Loucy (cell line): ENCODE measurements around the gene ARL13B.

ENCODE experiments used
- EZH2phosphoT487 ChIP-seq: fragments of 200-600 bp; IDR thresholded peaks from 2 replicates; pipeline ENCODE4 v1.6.1; 2018; ENCODE audit warnings: antibody characterized with exemption, mild to moderate bottlenecking, moderate library complexity, borderline replicate concordance
- TF ChIP-seq, protein P1 (sequence below): fragments of 200-600 bp; sonication (generic); conservative IDR thresholded peaks from 2 replicates; pipeline ENCODE4 v1.5.1; 2014; ENCODE audit warnings: mild to moderate bottlenecking, antibody characterized with exemption, low read length

DNA sequence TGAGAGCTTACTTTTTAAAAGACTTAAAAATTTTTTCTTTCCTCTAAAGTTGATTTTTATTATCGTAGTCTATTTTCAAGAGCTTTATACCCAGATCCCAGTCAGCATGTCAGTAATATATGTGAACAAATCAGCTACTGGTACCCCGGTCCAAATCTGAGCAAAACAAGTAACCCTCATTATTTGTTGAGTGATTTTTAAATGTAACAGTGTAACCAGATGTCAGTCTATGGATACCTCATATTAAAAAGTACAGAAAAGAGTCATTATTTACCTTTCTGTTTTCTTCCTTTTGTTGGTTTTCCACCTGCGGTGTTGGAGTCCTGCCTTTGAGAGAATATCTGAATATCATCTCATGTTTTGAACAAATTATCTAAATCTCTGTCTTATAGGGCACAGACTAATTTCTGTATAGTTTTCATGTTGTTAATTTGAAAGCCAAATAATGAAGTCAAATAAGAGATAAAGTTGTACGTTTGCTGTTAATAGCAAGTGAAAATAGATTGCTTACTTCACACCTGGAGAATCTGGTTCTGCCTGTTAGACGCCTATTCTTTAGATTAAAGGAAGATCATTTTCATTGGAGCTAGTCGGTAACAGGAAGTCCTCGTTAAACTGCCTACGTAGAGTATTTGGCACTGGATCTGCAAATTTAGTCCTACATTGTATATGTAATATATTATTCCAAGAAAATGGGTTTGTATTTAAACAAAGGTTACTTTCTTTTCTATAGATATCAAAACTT, 48.3 kb downstream of the ARL13B start, which contains the start of gene STX19:
- TF ChIP-seq, protein P1, sequence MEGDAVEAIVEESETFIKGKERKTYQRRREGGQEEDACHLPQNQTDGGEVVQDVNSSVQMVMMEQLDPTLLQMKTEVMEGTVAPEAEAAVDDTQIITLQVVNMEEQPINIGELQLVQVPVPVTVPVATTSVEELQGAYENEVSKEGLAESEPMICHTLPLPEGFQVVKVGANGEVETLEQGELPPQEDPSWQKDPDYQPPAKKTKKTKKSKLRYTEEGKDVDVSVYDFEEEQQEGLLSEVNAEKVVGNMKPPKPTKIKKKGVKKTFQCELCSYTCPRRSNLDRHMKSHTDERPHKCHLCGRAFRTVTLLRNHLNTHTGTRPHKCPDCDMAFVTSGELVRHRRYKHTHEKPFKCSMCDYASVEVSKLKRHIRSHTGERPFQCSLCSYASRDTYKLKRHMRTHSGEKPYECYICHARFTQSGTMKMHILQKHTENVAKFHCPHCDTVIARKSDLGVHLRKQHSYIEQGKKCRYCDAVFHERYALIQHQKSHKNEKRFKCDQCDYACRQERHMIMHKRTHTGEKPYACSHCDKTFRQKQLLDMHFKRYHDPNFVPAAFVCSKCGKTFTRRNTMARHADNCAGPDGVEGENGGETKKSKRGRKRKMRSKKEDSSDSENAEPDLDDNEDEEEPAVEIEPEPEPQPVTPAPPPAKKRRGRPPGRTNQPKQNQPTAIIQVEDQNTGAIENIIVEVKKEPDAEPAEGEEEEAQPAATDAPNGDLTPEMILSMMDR, result no peak
- TF ChIP-seq EZH2phosphoT487, result no peak
